ENCODE measurements around the gene PTPRC. TPM values are rescaled to one million over a fixed set of nuclear protein-coding genes. Genes with fewer than 3 reads are reported as not detected.

Gene PTPRC
- total RNA-seq, 1 experiment from 2014 or later: 0.25 TPM

DNA sequence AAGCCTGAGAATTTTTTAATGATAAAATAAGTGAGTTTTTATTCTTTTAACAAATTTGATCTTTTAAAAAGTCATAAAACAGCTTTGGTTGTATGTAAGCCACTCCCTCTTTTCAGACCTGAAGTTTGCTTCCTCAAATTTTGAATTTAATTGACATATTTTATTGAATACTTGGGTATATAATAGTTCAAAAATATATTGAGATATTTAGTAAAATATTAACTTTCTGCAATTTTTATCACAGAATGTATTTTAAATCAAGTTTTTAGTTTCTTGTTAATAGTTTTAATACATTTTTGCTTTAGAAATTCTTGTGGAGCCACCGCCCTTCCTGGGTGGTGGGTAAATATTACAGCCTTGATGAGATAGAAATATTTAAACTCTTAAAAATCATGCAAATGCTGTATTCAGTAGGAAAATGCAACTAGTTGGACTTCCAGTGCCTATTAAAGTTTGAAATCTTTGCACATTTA, 867 bp downstream of the PTPRC start:
- POLR2A ChIA-PET: no interaction called here
- no TSS peak for BruUV-seq (replicated peaks)
- Histone ChIP-seq H3K36me3 (ENCODE audit: control insufficient read depth, insufficient read depth, low read length) (no peaks in the 10 kb centered on the region), H3K9me3 (no peaks in the 10 kb centered on the region), H3K27me3 (replicated peaks; ENCODE audit: control insufficient read depth, insufficient read depth, low read length) (no peaks in the 10 kb centered on the region), H3K4me1 (no peaks in the 10 kb centered on the region), H3K4me3 (ENCODE audit: low read depth, low read length) (no peak overlapping the region)
- Mint-ChIP-seq H3K27me3 (ENCODE audit: insufficient read depth, unreplicated experiment) (no peaks in the 10 kb centered on the region), H3K4me1 (ENCODE audit: low read depth, unreplicated experiment) (no peaks in the 10 kb centered on the region), H3K27ac (ENCODE audit: unreplicated experiment) (no peak overlapping the region), H3K4me3 (ENCODE audit: unreplicated experiment) (no peak overlapping the region), H3K9me3 (ENCODE audit: unreplicated experiment) (no peaks in the 10 kb centered on the region), H3K36me3 (ENCODE audit: insufficient read depth, unreplicated experiment) (no peaks in the 10 kb centered on the region)
- CTCF ChIA-PET: no interaction called here
- TF ChIP-seq, protein P1, sequence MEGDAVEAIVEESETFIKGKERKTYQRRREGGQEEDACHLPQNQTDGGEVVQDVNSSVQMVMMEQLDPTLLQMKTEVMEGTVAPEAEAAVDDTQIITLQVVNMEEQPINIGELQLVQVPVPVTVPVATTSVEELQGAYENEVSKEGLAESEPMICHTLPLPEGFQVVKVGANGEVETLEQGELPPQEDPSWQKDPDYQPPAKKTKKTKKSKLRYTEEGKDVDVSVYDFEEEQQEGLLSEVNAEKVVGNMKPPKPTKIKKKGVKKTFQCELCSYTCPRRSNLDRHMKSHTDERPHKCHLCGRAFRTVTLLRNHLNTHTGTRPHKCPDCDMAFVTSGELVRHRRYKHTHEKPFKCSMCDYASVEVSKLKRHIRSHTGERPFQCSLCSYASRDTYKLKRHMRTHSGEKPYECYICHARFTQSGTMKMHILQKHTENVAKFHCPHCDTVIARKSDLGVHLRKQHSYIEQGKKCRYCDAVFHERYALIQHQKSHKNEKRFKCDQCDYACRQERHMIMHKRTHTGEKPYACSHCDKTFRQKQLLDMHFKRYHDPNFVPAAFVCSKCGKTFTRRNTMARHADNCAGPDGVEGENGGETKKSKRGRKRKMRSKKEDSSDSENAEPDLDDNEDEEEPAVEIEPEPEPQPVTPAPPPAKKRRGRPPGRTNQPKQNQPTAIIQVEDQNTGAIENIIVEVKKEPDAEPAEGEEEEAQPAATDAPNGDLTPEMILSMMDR (IDR thresholded peaks at IDR 0.05; ENCODE audit: insufficient read depth in 1 of 2, low read depth in 1 of 2, low read length in 1 of 2, severe bottlenecking in 1 of 2, unreplicated experiment in 1 of 2): no peak
- DNase-seq: no peak
- intact Hi-C loops (cut with micrococcal nuclease; ENCODE audit: unreplicated experiment): no loop called here

DNA sequence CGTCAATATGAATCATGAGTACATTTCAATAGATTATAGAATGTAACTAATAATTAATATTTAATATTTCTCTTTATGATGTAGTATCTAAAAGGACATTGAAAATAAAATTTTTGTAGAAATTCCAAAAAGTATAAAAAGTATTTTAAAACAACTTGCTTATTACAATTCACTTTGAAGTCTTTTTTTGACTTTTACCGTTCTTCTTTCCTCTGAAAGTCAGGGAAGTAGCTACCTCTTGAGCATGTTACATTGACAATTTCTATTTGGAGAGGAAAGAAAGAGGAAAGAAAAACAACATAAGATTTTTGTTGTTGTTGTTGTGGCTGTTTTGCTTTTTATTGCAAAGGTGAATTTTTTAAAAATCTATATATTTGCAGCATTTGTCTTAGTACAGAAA, 1.3 kb downstream of the PTPRC start:
- intact Hi-C loops (cut with micrococcal nuclease; ENCODE audit: unreplicated experiment): no loop called here
- BruUV-seq (replicated peaks): no TSS peak

DNA sequence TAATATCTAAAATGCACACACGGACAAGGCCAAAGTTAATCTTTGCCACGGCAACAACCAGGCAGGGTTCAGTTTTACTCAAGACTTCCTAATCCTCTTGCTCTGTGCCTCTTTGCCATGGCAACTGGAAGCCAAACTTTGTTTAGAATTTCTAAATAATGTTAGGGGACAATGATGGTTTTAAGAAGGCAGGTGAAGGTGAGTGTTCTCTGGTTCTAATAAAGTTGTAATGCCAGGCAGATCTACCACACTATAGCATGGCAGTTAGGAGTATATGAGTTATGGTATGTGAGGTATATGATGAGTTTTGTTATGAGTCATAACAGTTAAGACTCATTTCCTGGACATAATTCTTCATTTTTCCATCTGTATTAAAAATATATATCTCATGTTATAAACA, 2.7 kb downstream of the PTPRC start:
- Mint-ChIP-seq H3K27ac (ENCODE audit: unreplicated experiment) (no peak overlapping the region), H3K4me3 (ENCODE audit: unreplicated experiment) (no peak overlapping the region), H3K36me3 (ENCODE audit: insufficient read depth, unreplicated experiment) (no peaks in the 10 kb centered on the region), H3K4me1 (ENCODE audit: low read depth, unreplicated experiment) (no peaks in the 10 kb centered on the region), H3K27me3 (ENCODE audit: insufficient read depth, unreplicated experiment) (no peaks in the 10 kb centered on the region), H3K9me3 (ENCODE audit: unreplicated experiment) (no peaks in the 10 kb centered on the region)
- no peaks in the 10 kb centered on the region for H3K9me3 ChIP-seq
- TF ChIP-seq, protein P1 (IDR thresholded peaks at IDR 0.05; ENCODE audit: insufficient read depth in 1 of 2, low read depth in 1 of 2, low read length in 1 of 2, severe bottlenecking in 1 of 2, unreplicated experiment in 1 of 2): no peak
- H3K36me3 ChIP-seq (ENCODE audit: control insufficient read depth, insufficient read depth, low read length): no peaks in the 10 kb centered on the region
- no peak overlapping the region for H3K4me3 ChIP-seq (ENCODE audit: low read depth, low read length)
- intact Hi-C loops (cut with micrococcal nuclease; ENCODE audit: unreplicated experiment): no loop called here
- H3K27me3 ChIP-seq (replicated peaks; ENCODE audit: control insufficient read depth, insufficient read depth, low read length): no peaks in the 10 kb centered on the region
- POLR2A ChIA-PET: no interaction called here
- CTCF ChIA-PET: no interaction called here
- H3K4me1 ChIP-seq: no peaks in the 10 kb centered on the region
- BruUV-seq (replicated peaks): no TSS peak
- DNase-seq: no peak

More for the DNA sequence above, 1.3 kb downstream of the PTPRC start:
- TF ChIP-seq, protein P1 (IDR thresholded peaks at IDR 0.05; ENCODE audit: insufficient read depth in 1 of 2, low read depth in 1 of 2, low read length in 1 of 2, severe bottlenecking in 1 of 2, unreplicated experiment in 1 of 2): no peak
- Histone ChIP-seq H3K27me3 (replicated peaks; ENCODE audit: control insufficient read depth, insufficient read depth, low read length) (no peaks in the 10 kb centered on the region), H3K9me3 (no peaks in the 10 kb centered on the region), H3K4me3 (ENCODE audit: low read depth, low read length) (no peak overlapping the region), H3K36me3 (ENCODE audit: control insufficient read depth, insufficient read depth, low read length) (no peaks in the 10 kb centered on the region), H3K4me1 (no peaks in the 10 kb centered on the region)
- DNase-seq: no peak
- H3K27ac Mint-ChIP-seq (ENCODE audit: unreplicated experiment): no peak overlapping the region
- H3K4me1 Mint-ChIP-seq (ENCODE audit: low read depth, unreplicated experiment): no peaks in the 10 kb centered on the region
- CTCF ChIA-PET: no interaction called here
- no peaks in the 10 kb centered on the region for H3K9me3 Mint-ChIP-seq (ENCODE audit: unreplicated experiment)
- no peaks in the 10 kb centered on the region for H3K27me3 Mint-ChIP-seq (ENCODE audit: insufficient read depth, unreplicated experiment)
- H3K36me3 Mint-ChIP-seq (ENCODE audit: insufficient read depth, unreplicated experiment): no peaks in the 10 kb centered on the region
- H3K4me3 Mint-ChIP-seq (ENCODE audit: unreplicated experiment): no peak overlapping the region
- POLR2A ChIA-PET: no interaction called here
